DND-41 (cell line): Measurements from ENCODE around the gene ANKRD39.

Experiments
- ATAC-seq: fragments of 200-7000 bp; cut with Tn5 transposase; 3 replicates; pipeline ENCODE4 v1.9.1; 2021; ENCODE audit warnings: low read depth; ENCODE audit not compliant: insufficient read depth
- DNase-seq: peaks from one replicate; pipeline ENCODE4 v3.0.0-alpha.2; 2020
- H2AFZ ChIP-seq: 2 replicates; pipeline ENCODE4 v1.6.0; 2012; ENCODE audit warnings: low read depth, low read length
- H3K27ac ChIP-seq: 2 replicates; pipeline ENCODE4 v1.5.1; 2012; ENCODE audit warnings: low read length, inconsistent platforms
- H3K27me3 ChIP-seq: fragments of 200-600 bp; sonication (generic); 2 replicates; pipeline ENCODE4 v1.6.0; 2012; ENCODE audit warnings: low read length, mild to moderate bottlenecking, inconsistent platforms; ENCODE audit not compliant: insufficient read depth, poor library complexity
- H3K36me3 ChIP-seq: 2 replicates; pipeline ENCODE4 v1.5.1; 2012; ENCODE audit warnings: low read length, inconsistent platforms; ENCODE audit not compliant: insufficient read depth
- H3K4me1 ChIP-seq: 2 replicates; pipeline ENCODE4 v1.5.1; 2012; ENCODE audit warnings: mild to moderate bottlenecking, low read length; ENCODE audit not compliant: insufficient read depth
- H3K4me2 ChIP-seq: 2 replicates; pipeline ENCODE4 v1.6.0; 2012; ENCODE audit warnings: mild to moderate bottlenecking, moderate library complexity, low read length, inconsistent platforms; ENCODE audit not compliant: insufficient read depth
- H3K4me3 ChIP-seq, 2 experiments: fragments of 200-600 bp in 1 of 2; shearing (Covaris generic) in 1 of 2; 2 replicates each; pipeline ENCODE4 v1.5.1; 2012 to 2016; ENCODE audit warnings: inconsistent platforms in 2 of 2, low read length in 2 of 2, mild to moderate bottlenecking in 2 of 2, low read depth in 1 of 2, moderate library complexity in 1 of 2
- H3K79me2 ChIP-seq: 2 replicates; pipeline ENCODE4 v1.6.0; 2012; ENCODE audit warnings: low read length, inconsistent platforms; ENCODE audit not compliant: insufficient read depth
- H3K9ac ChIP-seq: 2 replicates; pipeline ENCODE4 v1.6.0; 2012; ENCODE audit warnings: low read depth, mild to moderate bottlenecking, inconsistent platforms, low read length, moderate library complexity
- H3K9me3 ChIP-seq: 2 replicates; pipeline ENCODE4 v1.5.1; 2012; ENCODE audit warnings: low read length, moderate library complexity, mild to moderate bottlenecking, inconsistent platforms; ENCODE audit not compliant: insufficient read depth, severe bottlenecking
- H4K20me1 ChIP-seq: 2 replicates; pipeline ENCODE4 v1.6.0; 2012; ENCODE audit warnings: low read length; ENCODE audit not compliant: insufficient read depth
- CTCF ChIP-seq: IDR thresholded peaks from 2 replicates; pipeline ENCODE4 v1.5.1; 2012; ENCODE audit warnings: borderline replicate concordance, low read length, moderate library complexity, mild to moderate bottlenecking; ENCODE audit not compliant: poor library complexity, severe bottlenecking; ENCODE audit errors: extremely low read depth
- EZH2 ChIP-seq: IDR thresholded peaks from 3 replicates; pipeline ENCODE4 v1.6.1; 2012; ENCODE audit warnings: borderline replicate concordance, low read depth, mild to moderate bottlenecking, moderate library complexity, low read length, inconsistent platforms; ENCODE audit not compliant: severe bottlenecking

The ANKRD39 gene

GRCh38 chr2:96884299-96885094 lies 26.7 kb upstream of the ANKRD39 start:
- no peak for TF ChIP-seq EZH2
- TF ChIP-seq CTCF, result no peak
- Histone ChIP-seq H3K27ac (no peak overlapping the region), H4K20me1 (no peaks in the 10 kb centered on the region), H3K9ac (no peak overlapping the region), H3K27me3 (peaks cover 22% of the 10 kb centered on the region), H3K4me3 (no peak overlapping the region), H3K4me2 (no peak overlapping the region), H3K4me1 (no peaks in the 10 kb centered on the region), H2AFZ (no peak overlapping the region), H3K9me3 (no peaks in the 10 kb centered on the region), H3K79me2 (no peaks in the 10 kb centered on the region), H3K36me3 (no peaks in the 10 kb centered on the region)
- DNase-seq (no peak), ATAC-seq (no peak)

DNA sequence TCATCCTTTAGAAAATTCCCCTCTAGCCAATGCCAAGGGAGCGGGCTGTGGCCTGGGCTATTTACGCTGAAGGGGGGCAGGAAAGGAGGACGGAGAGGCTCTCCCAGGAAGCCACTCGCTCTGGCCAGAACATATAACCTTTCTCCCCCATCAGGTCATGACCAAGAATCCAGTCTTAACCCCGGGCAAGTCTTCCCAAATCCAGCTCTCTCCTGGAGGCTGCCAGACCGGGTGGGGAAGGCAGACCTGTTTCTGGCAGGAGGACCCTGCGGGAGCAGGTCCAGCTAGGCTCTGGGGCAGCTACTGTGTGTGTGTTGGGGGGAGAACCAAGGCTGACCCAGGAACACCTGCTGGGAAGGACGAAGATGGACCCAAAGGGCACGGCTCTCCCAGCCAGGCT lies 25.5 kb upstream of the ANKRD39 start:
- DNase-seq (no peak), ATAC-seq (no peak)
- Histone ChIP-seq H3K9me3 (no peaks in the 10 kb centered on the region), H3K27me3 (peaks cover 22% of the 10 kb centered on the region), H3K9ac (no peak overlapping the region), H4K20me1 (no peaks in the 10 kb centered on the region), H3K4me2 (no peak overlapping the region), H3K27ac (no peak overlapping the region), H3K4me1 (no peaks in the 10 kb centered on the region), H2AFZ (no peak overlapping the region), H3K79me2 (no peaks in the 10 kb centered on the region), H3K36me3 (no peaks in the 10 kb centered on the region), H3K4me3 (no peak overlapping the region)
- TF ChIP-seq EZH2 (no peak), CTCF (no peak)

DNA sequence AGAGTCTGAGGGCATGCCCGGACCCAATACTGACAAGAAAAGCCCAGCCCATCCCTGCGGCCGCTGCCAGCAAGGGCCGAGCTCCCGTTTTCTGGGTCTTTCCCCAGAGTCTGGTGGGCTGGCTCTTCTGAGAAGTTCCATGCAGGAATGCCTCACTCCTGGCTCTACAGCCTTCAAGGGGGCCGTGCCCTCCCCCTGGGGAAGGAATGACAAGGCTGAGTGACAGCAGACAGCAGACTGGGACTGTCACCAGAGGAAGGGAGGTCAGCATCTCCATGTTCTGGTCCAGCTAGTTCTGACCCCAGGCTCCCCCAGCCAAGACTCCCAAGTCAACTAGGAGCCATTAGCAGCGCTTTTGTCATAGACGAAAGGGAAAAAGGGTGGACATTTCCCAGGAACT lies 25.1 kb upstream of the ANKRD39 start:
- no peaks in the 10 kb centered on the region for H3K9me3 ChIP-seq
- no peak overlapping the region for H3K4me2 ChIP-seq
- H3K27me3 ChIP-seq, result peaks cover 22% of the 10 kb centered on the region
- TF ChIP-seq CTCF, result no peak
- TF ChIP-seq EZH2, result no peak
- DNase-seq (no peak), ATAC-seq (no peak)
- no peaks in the 10 kb centered on the region for H3K36me3 ChIP-seq
- no peaks in the 10 kb centered on the region for H4K20me1 ChIP-seq
- no peaks in the 10 kb centered on the region for H3K79me2 ChIP-seq
- no peaks in the 10 kb centered on the region for H3K4me1 ChIP-seq
- no peak overlapping the region for H3K4me3 ChIP-seq
- H2AFZ ChIP-seq, result no peak overlapping the region
- no peak overlapping the region for H3K27ac ChIP-seq
- no peak overlapping the region for H3K9ac ChIP-seq
